ENCODE data around the gene NUBPL.

DNA sequence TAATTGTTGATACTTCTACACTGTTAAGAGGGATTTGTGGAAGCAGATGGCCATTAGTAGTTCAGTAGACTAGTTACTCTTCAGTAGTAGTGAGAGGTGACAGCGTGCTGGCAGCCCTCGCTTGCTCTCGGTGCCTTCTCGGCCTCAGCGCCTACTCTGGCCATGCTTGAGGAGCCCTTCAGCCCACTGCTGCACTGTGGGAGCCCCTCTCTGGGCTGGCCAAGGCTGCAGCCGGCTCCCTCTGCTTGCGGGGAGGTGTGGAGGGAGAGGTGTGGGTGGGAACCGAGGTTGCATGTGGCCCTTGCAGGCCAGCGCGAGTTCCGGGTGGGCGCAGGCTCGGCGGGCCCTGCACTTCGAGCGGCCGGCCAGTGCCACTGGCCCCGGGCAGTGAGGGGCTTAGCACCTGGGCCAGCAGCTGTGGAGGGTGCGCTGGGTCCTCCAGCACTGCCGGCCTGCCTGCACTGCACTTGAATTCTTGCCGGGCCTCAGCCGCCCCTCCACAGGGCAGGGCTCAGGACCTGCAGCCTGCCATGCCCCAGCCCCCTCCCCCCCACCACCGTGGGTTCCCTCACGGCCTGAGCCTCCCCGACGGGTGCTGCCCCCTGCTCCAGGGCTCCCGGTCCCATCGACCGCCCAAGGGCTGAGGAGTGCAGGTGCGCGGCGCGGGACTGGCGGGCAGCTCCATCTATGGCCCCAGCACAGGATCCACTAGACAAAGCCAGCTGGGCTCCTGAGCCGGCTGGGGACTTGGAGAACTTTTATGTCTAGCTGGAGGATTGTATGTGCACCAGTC is 139.3 kb downstream of the NUBPL start:
- no peak for TF ChIP-seq TAF1 (IDR thresholded peaks at IDR 0.05; ENCODE audit: low read depth)
- TF ChIP-seq, protein P1, sequence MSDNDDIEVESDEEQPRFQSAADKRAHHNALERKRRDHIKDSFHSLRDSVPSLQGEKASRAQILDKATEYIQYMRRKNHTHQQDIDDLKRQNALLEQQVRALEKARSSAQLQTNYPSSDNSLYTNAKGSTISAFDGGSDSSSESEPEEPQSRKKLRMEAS (IDR thresholded peaks at IDR 0.05): no peak
- TF ChIP-seq RAD21 (IDR thresholded peaks at IDR 0.05; ENCODE audit: low read depth): no peak
- no peak for TF ChIP-seq EP300 (IDR thresholded peaks at IDR 0.05; ENCODE audit: borderline replicate concordance)
